NOMO-1 treated with dmso at 0.1 percent for 144 hours (cell line): ENCODE results near the gene CCL18.
"Not testable (repeated sequence)": the region's sequence is repeated elsewhere in the genome, so short reads cannot be mapped to it uniquely, and the experiment has no call there.

ENCODE experiments used
- DNase-seq: peaks from one replicate; lab custom pipeline; 2025; ENCODE audit not compliant: unreplicated experiment; lab: John Stamatoyannopoulos, UW

CCL18 gene

DNA sequence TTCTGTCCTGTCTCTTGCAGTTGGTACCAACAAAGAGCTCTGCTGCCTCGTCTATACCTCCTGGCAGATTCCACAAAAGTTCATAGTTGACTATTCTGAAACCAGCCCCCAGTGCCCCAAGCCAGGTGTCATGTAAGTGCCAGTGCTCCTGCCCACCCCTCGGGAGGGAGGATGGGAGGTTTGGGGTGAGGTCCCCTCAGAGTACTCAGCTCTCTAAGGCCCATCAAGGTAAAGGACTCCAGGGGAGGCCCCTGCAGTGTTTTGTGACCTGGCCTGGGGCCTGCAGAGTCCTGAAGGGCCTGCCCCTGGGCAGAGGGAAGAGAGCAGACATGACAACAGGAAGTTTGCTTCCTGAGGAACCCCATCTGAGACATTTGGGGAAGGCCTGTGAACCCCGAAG lies 6.4 kb downstream of the CCL18 start:
- DNase-seq: no peak

DNA sequence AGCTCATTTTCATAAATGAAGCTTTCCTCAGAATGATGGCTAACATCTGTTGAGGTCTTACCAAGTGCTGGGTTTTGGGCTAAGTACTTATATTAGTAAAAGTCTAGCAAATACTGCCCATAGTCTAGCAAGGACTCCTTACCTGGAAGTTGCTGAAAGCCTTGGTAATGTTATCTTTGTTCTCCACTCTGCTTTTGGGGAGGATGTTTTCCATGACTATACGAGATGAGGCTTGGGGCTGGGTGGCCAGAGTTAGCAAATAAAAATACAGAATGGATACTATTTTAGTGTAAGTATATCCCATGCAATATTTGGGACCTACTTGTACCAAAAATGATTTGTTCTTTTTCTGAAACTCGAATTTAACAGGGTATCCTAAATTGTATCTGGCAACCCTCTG lies 7.7 kb downstream of the CCL18 start:
- no peak for DNase-seq

DNA sequence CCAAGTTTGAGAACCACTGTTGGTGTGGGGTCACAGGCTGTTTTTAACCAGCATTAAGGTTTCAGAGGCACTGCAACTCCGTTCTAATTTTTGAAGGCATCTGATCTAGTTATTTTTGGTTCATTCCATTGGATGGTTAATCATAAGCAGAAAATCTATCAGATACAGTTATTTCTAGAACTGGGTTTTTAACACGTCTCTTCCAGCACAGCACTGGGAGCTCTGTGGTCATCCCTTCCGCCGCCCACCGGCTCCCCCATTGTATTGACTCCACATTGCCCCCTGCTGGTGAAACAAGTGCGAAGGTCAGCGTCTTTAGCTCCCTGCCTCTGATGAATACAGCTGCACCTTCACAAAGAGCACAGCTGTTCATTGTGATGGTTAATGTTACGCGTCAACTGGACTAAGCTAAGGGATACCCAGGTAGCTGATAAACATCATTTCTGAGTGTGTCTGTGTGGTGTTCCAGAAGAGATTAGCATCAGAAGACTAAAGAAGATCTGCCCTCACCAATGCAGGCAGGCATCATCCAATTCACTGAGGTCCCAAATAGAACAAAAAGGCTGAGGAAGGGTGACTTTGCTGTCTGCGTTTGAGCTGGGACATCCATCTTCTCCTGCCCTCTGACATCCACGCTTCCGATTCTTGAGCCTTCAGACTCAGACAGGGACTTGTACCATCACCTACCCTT lies 8.5 kb downstream of the CCL18 start:
- DNase-seq: peak; percentile 12

DNA sequence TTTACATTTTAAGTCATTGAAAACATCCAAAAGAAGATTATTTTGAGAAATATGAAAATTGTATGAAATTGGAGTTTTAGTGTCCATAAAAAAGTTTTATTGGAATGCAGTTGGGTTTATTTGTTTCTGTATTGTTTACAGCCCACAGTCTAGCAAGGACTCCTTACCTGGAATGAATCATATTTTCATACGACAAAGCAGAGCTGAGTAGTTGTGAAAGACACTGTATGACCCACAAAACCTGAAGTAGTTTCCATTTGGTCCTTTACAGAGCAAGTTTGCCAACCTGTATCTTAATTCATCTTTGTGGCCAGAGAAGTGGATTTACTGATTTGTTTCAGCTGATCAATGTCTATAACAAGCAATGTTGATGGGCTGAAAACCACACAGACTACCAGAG lies 10.3 kb downstream of the CCL18 start:
- no peak for DNase-seq

DNA sequence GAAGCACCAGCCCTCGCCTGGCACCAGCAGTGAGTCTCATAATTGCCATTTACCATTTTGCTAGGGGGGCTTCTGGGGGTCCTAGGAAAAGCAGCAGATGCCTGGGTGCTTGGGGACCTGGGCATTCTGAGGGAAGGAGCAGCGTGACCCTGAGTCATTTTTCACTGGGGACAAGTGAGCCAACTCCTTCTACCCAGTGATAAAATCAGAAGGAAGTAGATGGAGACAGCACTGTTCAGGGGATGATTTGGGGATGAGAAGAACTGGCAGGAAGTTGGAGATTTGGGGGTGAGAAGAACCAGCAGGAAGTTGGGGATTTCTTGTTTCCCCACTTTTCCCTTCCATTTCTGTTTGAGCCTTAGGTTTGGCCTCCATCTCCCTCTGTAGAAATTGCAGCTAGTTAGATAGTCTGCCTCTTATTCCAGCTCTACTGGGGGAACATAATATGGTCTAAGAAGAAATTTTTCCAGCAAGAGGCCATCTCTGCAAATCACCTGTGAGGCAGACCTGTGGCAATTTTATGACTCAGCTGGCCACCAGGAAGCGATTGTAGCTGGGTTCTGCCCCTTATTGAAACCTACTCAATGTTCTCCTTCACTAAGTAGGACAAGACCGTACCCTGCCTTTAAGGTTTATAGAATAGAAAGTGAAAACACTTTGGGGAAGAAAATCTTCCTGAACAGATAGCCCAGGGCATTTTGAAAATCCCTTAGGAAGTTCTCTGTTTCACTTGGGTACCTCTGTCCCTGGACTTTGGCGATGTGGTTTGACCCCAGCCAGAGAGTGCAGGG lies 17.8 kb downstream of the CCL18 start:
- not testable (repeated sequence) for DNase-seq

DNA sequence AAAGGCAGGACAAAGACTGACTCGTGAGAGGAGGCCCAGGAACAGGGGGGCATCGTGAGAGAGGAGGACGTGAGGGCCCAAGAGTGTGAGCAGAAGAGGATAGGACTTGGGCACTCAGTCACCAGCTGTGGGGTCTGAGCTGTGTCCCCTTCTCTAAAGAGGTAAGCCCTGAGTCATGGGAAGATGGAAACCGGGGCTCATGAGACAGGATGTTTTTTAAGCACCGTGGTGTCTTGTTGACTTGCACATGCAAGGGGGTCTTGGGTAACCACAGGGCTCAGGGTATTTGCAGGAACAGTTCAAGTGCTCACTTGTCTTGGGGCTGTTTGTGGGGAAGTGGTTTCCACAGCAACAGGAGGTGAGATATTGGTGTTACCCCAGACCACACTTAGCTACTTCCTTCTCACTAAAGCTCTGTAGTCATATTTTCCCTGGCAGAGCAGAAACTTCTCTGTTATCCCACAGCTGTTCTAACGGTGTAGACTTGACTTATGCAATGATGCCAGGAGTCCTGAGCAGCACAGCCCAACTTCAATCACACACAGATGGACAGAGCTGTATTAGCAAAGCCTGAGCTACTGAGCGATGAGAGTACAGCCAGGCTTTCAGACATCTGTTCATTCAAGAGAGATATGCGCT lies 18.5 kb downstream of the CCL18 start:
- peak; percentile 93 for DNase-seq

DNA sequence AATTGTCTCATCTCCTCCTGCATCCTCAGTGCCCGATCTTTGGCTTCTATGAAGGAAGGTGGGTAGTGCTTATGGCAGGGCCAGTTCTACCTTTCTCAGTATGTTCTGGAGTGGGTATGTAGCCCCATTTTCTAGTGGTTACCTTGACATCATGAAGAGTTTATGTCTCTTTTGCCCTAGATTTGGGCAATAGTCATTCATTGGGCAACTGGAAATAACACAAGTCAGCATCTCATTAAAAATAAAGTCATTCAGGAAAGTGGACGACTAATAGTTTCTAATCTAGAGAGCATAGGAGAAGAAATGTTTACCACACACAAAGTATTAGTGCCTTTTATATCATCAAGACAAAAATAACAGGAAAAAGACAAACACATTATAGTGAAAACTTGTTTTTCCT lies 19.6 kb downstream of the CCL18 start:
- DNase-seq: not testable (repeated sequence)

DNA sequence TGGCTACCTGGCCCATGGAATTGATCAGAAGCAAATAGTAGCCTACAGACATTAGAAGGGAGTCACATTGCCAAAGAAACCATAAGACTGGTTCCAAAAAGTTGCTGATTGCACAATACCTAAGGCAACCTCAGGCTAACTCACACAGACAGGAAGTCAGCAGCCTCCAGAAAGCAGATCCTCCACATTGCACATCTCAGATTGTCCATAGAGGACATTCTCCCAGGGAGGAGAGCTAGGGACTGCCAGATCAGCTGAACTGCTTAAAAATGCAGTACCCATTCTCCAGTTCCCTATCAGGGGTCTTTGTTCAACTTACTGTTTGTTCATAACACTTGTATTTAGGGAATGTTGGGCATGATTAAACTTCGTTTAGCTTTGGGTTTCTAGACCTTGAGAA lies 21.7 kb downstream of the CCL18 start:
- peak; percentile 32 for DNase-seq

DNA sequence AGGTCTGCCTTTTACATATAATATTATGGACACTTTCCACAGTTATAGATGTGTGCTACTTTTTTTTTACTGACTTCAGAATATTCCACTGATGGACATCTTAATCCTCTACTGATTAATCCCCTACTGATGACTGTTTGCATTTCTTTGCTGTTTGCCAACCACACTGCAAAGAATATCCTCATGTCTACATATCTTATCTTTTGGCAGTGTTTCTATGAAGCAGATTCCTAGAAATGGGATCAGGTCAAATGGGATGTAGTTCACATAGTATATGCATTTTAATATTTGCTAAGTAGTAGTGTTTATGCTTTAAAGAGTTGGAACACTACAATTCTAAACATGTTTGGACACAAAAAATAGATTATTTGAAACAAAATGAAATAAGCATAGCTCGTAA lies 22.7 kb downstream of the CCL18 start:
- no peak for DNase-seq

DNA sequence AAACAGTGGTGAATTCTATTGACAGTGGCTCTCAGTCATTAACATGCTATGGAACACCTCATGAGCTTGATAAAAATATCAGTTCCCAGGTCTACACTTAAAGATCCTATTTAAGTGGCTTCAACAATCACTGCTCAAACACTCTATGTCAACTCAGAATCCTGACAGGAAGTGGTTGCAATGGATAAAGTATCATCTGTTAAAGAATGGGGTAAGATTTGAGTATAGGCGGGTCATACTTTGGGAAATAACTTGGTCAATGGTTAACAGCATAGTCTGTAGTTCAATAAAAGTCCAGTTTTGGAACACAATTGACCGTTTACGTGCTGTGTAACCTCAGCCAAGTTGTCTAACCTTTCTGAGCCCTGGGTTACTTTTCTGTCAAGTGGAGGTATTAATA lies 23.4 kb downstream of the CCL18 start:
- DNase-seq: not testable (repeated sequence)

DNA sequence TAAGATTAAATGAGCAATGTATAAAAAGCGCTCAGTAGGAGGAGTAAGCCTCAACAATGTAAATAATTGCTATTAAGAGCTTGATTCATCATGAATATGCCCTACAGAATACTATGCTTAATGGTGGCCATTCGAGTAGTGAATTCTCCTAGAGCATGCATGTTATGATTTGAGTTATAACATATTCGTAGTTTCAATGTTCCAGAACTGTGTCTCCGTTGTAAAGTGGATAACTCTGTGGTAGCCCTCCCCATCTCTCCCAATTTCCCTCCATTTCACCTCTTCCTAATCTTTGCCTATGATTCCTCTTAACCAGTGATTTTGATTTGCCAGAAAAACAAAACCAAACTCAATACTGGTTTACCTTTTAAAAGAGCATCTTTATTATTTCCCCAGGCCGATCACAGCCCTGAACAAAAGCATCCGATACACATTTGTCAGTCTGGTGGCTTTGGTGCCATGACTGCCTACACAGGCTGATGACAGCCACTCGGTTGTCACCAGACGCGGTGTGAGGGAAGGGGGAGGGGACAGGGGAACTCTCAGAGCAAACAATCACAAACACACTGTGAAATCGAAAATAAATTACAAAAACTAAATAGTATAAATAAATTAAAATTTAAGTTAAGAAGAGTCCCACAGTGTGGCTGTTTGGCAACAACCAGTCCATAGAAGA lies 24.0 kb downstream of the CCL18 start:
- DNase-seq: not testable (repeated sequence)

DNA sequence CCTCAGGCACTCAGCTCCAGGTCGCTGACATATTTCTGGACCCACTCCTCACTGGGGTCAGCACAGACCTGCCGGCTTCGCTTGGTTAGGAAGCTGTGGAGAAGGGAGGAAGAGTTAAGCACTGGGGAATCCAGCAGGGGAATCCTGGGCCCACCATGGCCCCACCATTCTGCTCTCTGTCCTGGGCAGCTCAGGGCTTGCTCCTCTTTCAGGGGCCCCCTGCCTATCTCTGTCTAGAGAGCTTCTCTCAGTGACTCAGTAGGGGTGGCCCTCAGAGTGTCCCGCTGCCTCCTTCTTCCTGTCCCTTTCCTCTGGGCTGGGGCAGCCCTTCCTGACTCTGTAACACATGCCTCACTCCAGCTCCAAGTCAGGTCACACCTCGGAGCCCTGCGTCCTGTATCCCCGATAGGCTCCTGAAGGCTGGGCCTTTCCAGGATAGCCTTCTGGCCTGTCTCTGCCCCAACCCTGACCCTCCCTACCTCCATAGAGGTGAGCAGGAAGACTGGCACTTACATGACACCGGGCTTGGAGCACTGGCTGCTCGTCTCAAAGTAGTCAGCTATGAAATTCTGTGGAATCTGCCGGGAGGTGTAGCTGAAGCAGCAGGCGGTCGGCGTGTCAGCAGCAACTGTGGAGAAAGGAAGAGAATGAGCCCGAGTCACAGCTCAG lies 24.7 kb downstream of the CCL18 start:
- DNase-seq: no peak

DNA sequence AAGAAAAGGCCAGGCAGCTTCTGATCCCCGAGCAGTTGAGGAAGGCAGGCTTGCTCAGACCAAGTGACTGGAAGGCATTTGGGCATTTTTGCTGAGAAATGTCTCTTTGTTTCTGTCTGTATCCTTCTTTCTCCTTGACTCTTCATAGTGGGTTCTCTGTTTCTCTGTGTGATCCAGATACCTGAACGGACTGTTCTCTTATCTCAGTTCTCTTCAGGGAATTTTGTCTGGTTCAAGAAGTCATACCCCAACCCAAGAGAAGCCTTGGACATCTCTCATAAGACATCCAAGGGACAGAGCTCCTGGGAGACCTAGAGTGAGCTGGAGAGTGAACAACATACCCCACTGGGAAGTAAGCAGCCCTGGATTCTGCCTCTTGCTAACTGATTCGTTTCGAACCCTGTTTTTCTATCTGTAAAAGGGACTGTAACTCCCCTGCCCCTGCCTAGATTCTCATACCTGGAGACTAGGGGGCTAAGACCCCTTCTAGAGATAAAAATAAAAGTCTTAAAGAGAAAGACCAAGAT lies 25.3 kb downstream of the CCL18 start:
- DNase-seq: no peak

DNA sequence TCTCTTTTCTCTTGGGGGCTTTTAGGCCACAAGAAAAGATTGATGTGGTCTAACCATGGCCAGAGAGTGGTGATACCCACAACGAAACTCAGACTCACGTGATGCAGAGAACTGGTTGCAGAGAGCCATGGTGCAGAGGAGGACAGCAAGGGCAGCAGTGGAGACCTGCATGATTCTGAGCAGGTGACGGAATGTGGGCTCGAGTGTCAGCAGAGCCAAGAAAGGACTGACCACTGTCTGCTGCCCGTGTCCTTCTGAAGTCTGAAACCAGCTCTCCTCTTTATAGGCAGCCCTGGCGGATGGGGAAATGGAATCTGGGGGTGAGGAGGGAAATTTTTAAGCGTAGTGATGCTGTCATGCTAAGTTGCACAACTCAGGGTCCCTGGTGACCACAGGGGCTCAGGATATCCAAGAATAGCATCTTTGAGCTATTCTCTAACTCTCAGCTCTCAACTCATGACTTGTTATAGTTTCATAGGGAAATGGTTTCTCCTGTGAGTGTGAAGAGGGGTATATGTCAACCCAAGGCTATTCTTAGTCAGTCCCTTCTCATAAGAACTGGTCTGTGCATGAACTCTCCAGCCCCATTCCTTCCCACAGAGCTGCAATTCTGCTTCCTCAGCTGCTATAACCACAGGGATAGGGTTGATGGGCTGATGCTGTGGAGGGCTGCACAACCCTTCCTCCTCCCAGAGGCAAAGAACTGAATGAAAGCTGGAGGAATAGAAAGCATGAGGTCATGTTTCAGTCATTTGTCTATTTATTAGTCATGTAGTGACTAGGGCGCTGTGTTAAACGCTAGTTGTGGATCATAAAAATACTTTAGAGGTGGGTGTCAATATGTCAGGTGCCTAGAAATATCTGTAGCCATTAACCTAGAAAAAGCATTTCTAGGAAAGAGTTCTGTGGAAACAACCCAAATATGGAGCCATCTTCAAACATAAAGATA lies 26.1 kb downstream of the CCL18 start, which contains the start of gene CCL3:
CCL3 (minus strand) TSS at position 256 of the 949 bp plus-strand sequence; CDS start at position 171, 85 bp downstream.
- DNase-seq: peak; percentile 71

DNA sequence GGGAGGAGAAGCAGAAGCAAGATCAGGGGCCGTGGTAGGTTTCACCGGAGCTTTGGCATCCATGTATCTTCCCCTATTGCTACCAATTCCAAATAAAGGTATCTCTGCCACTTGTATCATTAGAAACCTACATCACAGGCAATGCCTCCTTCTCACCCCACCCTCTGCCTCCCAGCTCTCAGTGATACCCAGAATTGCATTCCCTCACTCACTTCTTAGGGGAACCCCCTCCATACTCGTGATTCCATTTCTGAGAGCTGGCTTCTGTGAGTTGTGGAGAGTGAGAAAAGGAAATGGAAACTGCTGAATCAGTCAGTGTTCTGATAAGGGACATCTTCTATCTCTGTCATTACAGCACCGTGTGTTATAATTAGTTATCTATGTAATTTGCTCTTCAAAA lies 28.2 kb downstream of the CCL18 start:
- DNase-seq: no peak

DNA sequence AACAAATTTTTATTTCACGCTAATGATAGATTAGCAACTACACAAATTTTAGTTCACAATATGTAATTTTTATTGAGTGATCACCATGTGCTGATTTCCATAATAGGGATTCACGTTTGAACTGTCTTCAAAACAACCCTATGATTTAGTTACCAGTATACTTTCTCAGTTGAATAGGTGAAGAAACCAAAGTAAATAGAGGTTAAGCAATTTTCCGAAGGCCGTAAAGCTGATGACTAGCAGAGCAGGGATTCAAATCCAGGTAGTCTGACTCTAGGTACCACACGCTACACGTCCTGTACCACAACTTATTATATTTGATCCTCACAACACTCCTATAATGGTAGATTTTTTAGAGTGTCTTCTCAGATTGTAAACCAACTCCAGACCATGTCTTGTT lies 28.6 kb downstream of the CCL18 start:
- not testable (repeated sequence) for DNase-seq

DNA sequence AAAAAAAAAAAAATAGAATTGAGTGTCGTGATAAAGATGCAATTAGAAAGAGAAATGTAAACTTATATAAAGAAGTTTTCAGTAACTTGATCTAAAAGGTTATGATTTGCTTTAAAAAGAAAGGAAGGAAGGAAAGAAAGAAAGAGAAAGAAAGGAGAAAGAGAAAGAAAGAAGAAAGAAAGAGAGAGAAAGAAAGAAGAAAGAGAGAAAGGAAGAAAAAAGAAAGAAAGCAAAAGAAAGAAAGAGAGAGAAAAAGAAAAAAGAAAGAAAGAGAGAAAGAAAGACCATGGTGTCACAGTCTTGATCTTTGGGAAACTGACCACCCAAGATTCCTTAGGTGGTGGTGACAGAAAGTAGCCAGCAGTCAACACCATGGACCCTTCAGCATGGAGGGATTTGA lies 30.2 kb downstream of the CCL18 start:
- no peak for DNase-seq

DNA sequence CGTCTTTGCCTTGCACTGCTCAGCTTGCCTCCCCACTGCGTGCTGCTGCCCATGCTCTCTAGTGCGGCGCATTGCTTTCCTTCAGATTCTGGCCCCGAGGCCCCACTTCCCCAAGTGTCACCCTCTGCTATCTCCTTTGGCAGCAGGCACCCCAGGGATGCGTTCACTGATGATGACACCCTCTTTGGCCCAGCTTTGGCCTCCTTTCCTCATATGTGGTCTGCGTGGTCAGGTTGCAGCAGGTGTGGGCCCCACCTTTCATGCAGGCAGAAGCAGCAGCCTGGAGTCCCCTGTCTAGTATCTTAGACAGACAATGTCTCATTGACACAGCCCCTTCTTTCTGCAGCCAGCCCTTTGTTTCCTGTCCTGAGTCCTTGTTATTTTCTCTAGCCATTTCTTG lies 30.7 kb downstream of the CCL18 start:
- DNase-seq: no peak

DNA sequence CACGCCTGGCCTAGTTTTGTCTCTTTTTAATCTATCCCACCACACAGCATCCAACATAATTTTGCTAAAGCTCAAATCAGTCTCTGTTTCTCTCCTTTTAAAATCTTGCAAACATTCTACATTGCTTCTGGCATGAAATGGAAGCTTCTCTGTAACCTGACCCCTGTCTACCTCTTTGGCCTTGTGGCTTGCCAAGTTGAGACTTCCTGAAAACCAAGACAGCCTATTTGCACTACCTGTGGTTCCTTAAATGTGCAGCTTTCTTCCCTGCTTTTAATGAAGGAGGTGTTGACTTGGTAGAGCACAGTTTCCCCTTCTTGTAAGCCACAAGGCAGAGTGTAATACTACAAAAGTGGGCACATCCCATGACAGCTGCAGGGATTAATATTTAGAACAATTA lies 31.9 kb downstream of the CCL18 start:
- DNase-seq: no peak

DNA sequence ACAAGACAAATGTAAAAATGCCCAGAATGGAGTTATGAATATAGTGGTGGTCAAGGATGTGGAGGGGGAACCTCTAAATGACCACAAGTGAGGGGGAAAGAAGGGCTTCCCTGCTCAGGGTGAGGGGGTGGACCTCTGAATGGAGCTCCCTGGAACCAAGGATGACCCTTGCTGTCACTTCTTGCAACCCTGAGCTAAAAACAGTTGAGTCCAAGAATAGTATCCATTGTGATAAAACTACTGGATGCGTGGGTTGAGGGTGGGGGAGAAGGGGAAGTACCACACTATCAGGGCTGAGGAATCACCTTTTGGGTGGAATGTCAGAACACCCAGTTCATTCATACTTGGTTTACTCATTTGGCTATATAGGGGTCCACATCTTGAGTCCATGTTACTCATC lies 34.9 kb downstream of the CCL18 start:
- DNase-seq: not testable (repeated sequence)
